ENCODE data around the gene ZGLP1.

- TF ChIP-seq CTCF (IDR thresholded peaks at IDR 0.05; ENCODE audit: insufficient read depth, low read depth, low read length) = no peak
- TF ChIP-seq EZH2 (IDR thresholded peaks at IDR 0.05; ENCODE audit: insufficient read depth, low read length) = no peak
Measured at GRCh38 chr19:10339977-10340376, 30.4 kb upstream of the ZGLP1 start.

Data from astrocyte (in vitro differentiated cells and primary cell).